H1 (cell line): ENCODE measurements around the gene RXRA. TPM values are rescaled to one million over a fixed set of nuclear protein-coding genes. Genes with fewer than 3 reads are reported as not detected.

ENCODE experiments used
- CTCF ChIA-PET: fragments of 300-600 bp; sonication (Branson Sonifier 250); formaldehyde crosslinking; loops from one replicate; lab custom pipeline; 2021; ENCODE audit not compliant: partially characterized antibody; lab: Charles Lee
- POLR2A ChIA-PET: fragments of 300-600 bp; sonication (Branson Sonifier 250); formaldehyde crosslinking; loops from one replicate; lab custom pipeline; 2021; ENCODE audit warnings: inconsistent platforms; ENCODE audit not compliant: partially characterized antibody; lab: Charles Lee
- DNase-seq, 2 experiments: peaks; one replicate each; pipeline versions ENCODE4 v3.0.0 to v3.0.0-alpha.2; 2010 to 2022; ENCODE audit warnings: low spot score in 2 of 2, low read depth in 1 of 2, mixed read lengths in 1 of 2
- FAIRE-seq: peaks from 2 replicates; lab custom pipeline; 2011; peaks lifted over from hg19 to GRCh38; lab: Jason Lieb, UNC
- H2AFZ ChIP-seq: 2 replicates; pipeline ENCODE4 v1.8.1; 2012; ENCODE audit warnings: low read length, inconsistent platforms
- H2AK5ac ChIP-seq: 2 replicates; pipeline ENCODE4 v1.6.1; 2013; ENCODE audit warnings: low read depth, low read length
- H2BK120ac ChIP-seq: replicated peaks from 2 replicates; pipeline ENCODE3; 2013; ENCODE audit warnings: low read depth, low read length, inconsistent platforms
- H2BK12ac ChIP-seq: 2 replicates; pipeline ENCODE4 v1.6.1; 2013; ENCODE audit warnings: low read depth, low read length
- H2BK15ac ChIP-seq: 2 replicates; pipeline ENCODE4 v1.6.1; 2013; ENCODE audit warnings: low read length
- H2BK20ac ChIP-seq: 2 replicates; pipeline ENCODE4 v1.6.1; 2013; ENCODE audit warnings: low read length
- H2BK5ac ChIP-seq: 2 replicates; pipeline ENCODE4 v1.6.1; 2013; ENCODE audit warnings: low read depth, low read length
- H3K14ac ChIP-seq: 2 replicates; pipeline ENCODE4 v1.6.1; 2013; ENCODE audit warnings: inconsistent platforms; ENCODE audit not compliant: insufficient read length
- H3K18ac ChIP-seq: 2 replicates; pipeline ENCODE4 v1.6.1; 2013; ENCODE audit warnings: low read length; ENCODE audit errors: extremely low read depth
- H3K23ac ChIP-seq: 2 replicates; pipeline ENCODE4 v1.6.1; 2013; ENCODE audit warnings: inconsistent platforms; ENCODE audit not compliant: insufficient read length
- H3K23me2 ChIP-seq: 2 replicates; pipeline ENCODE4 v1.6.1; 2013; ENCODE audit warnings: low read depth, low read length
- H3K27ac ChIP-seq: 2 replicates; pipeline ENCODE4 v1.6.1; 2011; ENCODE audit warnings: low read depth, low read length, inconsistent platforms
- H3K27me3 ChIP-seq, 4 experiments: replicated peaks in 1 of 4; 1 replicate in 1 of 4; 2 replicates in 3 of 4; pipeline versions ENCODE4 v1.6.1 to v1.8.1; 2011 to 2013; ENCODE audit warnings: low read length in 3 of 4, mild to moderate bottlenecking in 3 of 4, inconsistent platforms in 2 of 4, mixed read lengths in 2 of 4, moderate library complexity in 1 of 4; ENCODE audit not compliant: control insufficient read depth in 3 of 4, insufficient read depth in 3 of 4; ENCODE audit errors: extremely low read depth in 1 of 4
- H3K36me3 ChIP-seq, 4 experiments: 2 replicates each; pipeline versions ENCODE4 v1.6.1 to v1.8.1; 2011 to 2013; ENCODE audit warnings: mild to moderate bottlenecking in 4 of 4, low read length in 3 of 4, moderate library complexity in 2 of 4, control low read depth in 1 of 4, inconsistent platforms in 1 of 4; ENCODE audit not compliant: insufficient read depth in 4 of 4, control insufficient read depth in 2 of 4
- H3K4ac ChIP-seq: replicated peaks from 2 replicates; pipeline ENCODE3; 2013; ENCODE audit warnings: low read length, low read depth, mixed read lengths, inconsistent platforms; ENCODE audit not compliant: insufficient read length
- H3K4me1 ChIP-seq, 4 experiments: replicated peaks in 1 of 4; 1 replicate in 1 of 4; 2 replicates in 3 of 4; pipeline versions ENCODE4 v1.6.1 to v1.8.1; 2011 to 2013; ENCODE audit warnings: low read length in 3 of 4, inconsistent platforms in 2 of 4, mixed read lengths in 1 of 4; ENCODE audit not compliant: insufficient read depth in 4 of 4, control insufficient read depth in 3 of 4
- H3K4me2 ChIP-seq, 2 experiments: 2 replicates each; pipeline versions ENCODE4 v1.6.1 to v1.8.1; 2011 to 2013; ENCODE audit warnings: low read depth in 2 of 2, low read length in 2 of 2, control low read depth in 1 of 2, inconsistent platforms in 1 of 2, mild to moderate bottlenecking in 1 of 2; ENCODE audit not compliant: insufficient read depth in 1 of 2
- H3K4me3 ChIP-seq, 4 experiments: fragments of 200-600, 300-600 bp in 1 of 4; sonication (generic), shearing (Covaris generic), sonication (Bioruptor Twin) in 1 of 4; 2 replicates each; pipeline versions ENCODE4 v1.5.1 to v1.8.1; 2011 to 2016; ENCODE audit warnings: low read length in 4 of 4, low read depth in 3 of 4, control low read depth in 2 of 4, inconsistent platforms in 2 of 4, mild to moderate bottlenecking in 2 of 4, mixed read lengths in 1 of 4, moderate library complexity in 1 of 4; ENCODE audit not compliant: insufficient read depth in 2 of 4; ENCODE audit errors: extremely low read depth in 1 of 4
- H3K56ac ChIP-seq: replicated peaks from 2 replicates; pipeline ENCODE3; 2013; ENCODE audit warnings: low read depth, mild to moderate bottlenecking, mixed read lengths, low read length, inconsistent platforms; ENCODE audit not compliant: insufficient read length
- H3K79me1 ChIP-seq: 2 replicates; pipeline ENCODE4 v1.6.1; 2013; ENCODE audit warnings: low read depth, low read length, control low read depth
- H3K79me2 ChIP-seq, 2 experiments: 2 replicates each; pipeline versions ENCODE4 v1.6.1 to v1.8.1; 2012 to 2013; ENCODE audit warnings: low read length in 2 of 2, mild to moderate bottlenecking in 2 of 2, inconsistent platforms in 1 of 2; ENCODE audit not compliant: insufficient read depth in 2 of 2, control insufficient read depth in 1 of 2
- H3K9ac ChIP-seq, 4 experiments: replicated peaks in 1 of 4; 1 replicate in 1 of 4; 2 replicates in 3 of 4; pipeline versions ENCODE4 v1.6.1 to v1.8.1; 2011 to 2013; ENCODE audit warnings: low read depth in 3 of 4, low read length in 3 of 4, control low read depth in 2 of 4, mild to moderate bottlenecking in 2 of 4, moderate library complexity in 2 of 4, inconsistent platforms in 1 of 4; ENCODE audit errors: extremely low read depth in 1 of 4
- H3K9me3 ChIP-seq, 2 experiments: 2 replicates each; pipeline versions ENCODE4 v1.6.1 to v1.8.1; 2012 to 2013; ENCODE audit warnings: mild to moderate bottlenecking in 2 of 2, moderate library complexity in 2 of 2, control low read depth in 1 of 2, inconsistent platforms in 1 of 2, low read depth in 1 of 2, low read length in 1 of 2, mixed read lengths in 1 of 2; ENCODE audit not compliant: insufficient read depth in 2 of 2
- H4K20me1 ChIP-seq, 2 experiments: replicated peaks in 1 of 2; 2 replicates each; pipeline versions ENCODE3 to v1.8.1; 2011 to 2013; ENCODE audit warnings: inconsistent platforms in 2 of 2, low read length in 2 of 2, mild to moderate bottlenecking in 1 of 2; ENCODE audit not compliant: insufficient read depth in 2 of 2, control insufficient read depth in 1 of 2
- H4K5ac ChIP-seq: 2 replicates; pipeline ENCODE4 v1.6.1; 2013; ENCODE audit warnings: low read length, low read depth, mixed read lengths, inconsistent platforms; ENCODE audit not compliant: insufficient read length
- H4K8ac ChIP-seq: 2 replicates; pipeline ENCODE4 v1.8.0; 2013; ENCODE audit warnings: mild to moderate bottlenecking, moderate library complexity, low read length, inconsistent platforms; ENCODE audit not compliant: insufficient read depth; ENCODE audit errors: extremely low read depth
- H4K91ac ChIP-seq: replicated peaks from 2 replicates; pipeline ENCODE3; 2013; ENCODE audit warnings: low read length, mixed read lengths, inconsistent platforms; ENCODE audit not compliant: insufficient read length
- CHD2 ChIP-seq: IDR thresholded peaks from 2 replicates; pipeline ENCODE4 v1.6.1; 2012; ENCODE audit warnings: low read length, improper control_type of control experiment
- CREB1 ChIP-seq: IDR thresholded peaks from 2 replicates; pipeline ENCODE4 v1.6.1; 2012; ENCODE audit warnings: inconsistent platforms
- GTF2F1 ChIP-seq: IDR thresholded peaks from 2 replicates; pipeline ENCODE4 v1.6.1; 2012; ENCODE audit warnings: low read depth, low read length, improper control_type of control experiment, borderline replicate concordance
- NANOG ChIP-seq: IDR thresholded peaks from 2 replicates; pipeline ENCODE4 v1.6.1; 2011; ENCODE audit warnings: low read length, low read depth, mild to moderate bottlenecking, inconsistent platforms; ENCODE audit not compliant: insufficient read depth, poor library complexity, severe bottlenecking
- RFX5 ChIP-seq: IDR thresholded peaks from 2 replicates; pipeline ENCODE4 v1.6.1; 2011; ENCODE audit warnings: low read depth, low read length, improper control_type of control experiment, borderline replicate concordance
- RNF2 ChIP-seq: fragments of 200-900, 300-1000 bp; sonication (generic); IDR thresholded peaks from 2 replicates; pipeline ENCODE4 v1.7.1; 2016; ENCODE audit warnings: borderline replicate concordance, low read depth, mild to moderate bottlenecking, antibody characterized with exemption, low read length; ENCODE audit not compliant: poor library complexity, severe bottlenecking; ENCODE audit errors: missing control alignments
- SAP30 ChIP-seq: fragments of 300-600 bp; sonication (generic); IDR thresholded peaks from 2 replicates; pipeline ENCODE4 v1.7.1; 2012; ENCODE audit warnings: low read length, moderate library complexity, mild to moderate bottlenecking, inconsistent platforms; ENCODE audit not compliant: insufficient read depth, insufficient replicate concordance
- SIN3A ChIP-seq, 2 experiments: IDR thresholded peaks in 1 of 2; conservative IDR thresholded peaks in 1 of 2; 2 replicates each; pipeline ENCODE4 v1.6.1; 2011 to 2012; ENCODE audit warnings: low read length in 2 of 2, improper control_type of control experiment in 1 of 2, low read depth in 1 of 2, mild to moderate bottlenecking in 1 of 2
- TAF1 ChIP-seq: IDR thresholded peaks from 2 replicates; pipeline ENCODE4 v1.6.1; 2011; ENCODE audit warnings: mild to moderate bottlenecking, low read depth, low read length
- WGBS, 2 experiments: shearing (Covaris generic) in 1 of 2; methylation state at CpG; one replicate each; pipeline versions ENCODE4 v1.1.6 to v1.1.7; 2013 to 2015; ENCODE audit warnings: low lambda C conversion rate in 2 of 2, mixed read lengths in 2 of 2, inconsistent platforms in 1 of 2, low coverage in 1 of 2, missing lambda C conversion rate in 1 of 2; ENCODE audit not compliant: insufficient replicate concordance in 2 of 2, insufficient coverage in 1 of 2, insufficient read length in 1 of 2; ENCODE audit errors: extremely low coverage in 1 of 2, missing lambda C conversion rate in 1 of 2; 5-methylcytosine and 5-hydroxymethylcytosine counted together
- polyA plus RNA-seq, 7 experiments: library from polyadenylated mRNA; depleted of rRNA in 3 of 7; stranded (reverse) in 5 of 7; unstranded in 2 of 7; fragments of >200 nt in 5 of 7; fragments of 200-250 nt in 2 of 7; gene quantifications; 1 replicate in 5 of 7; 2 replicates in 1 of 7; 4 replicates in 1 of 7; pipeline versions ENCODE4 v1.2.1 to v1.2.3, GENCODE V29; 2011 to 2013; ENCODE audit warnings: missing spikeins in 2 of 7, mixed read lengths in 2 of 7
- total RNA-seq: library from RNA; stranded (reverse); fragmentation: NEBNext Ultra II Directional; extraction: Animal tissue kit (Norgen Biotek cat#: 25700); gene quantifications from 2 replicates; pipeline ENCODE4 v1.2.1, GENCODE V29; 2021
- TF ChIP-seq, protein P1 (sequence below): IDR thresholded peaks from 2 replicates; pipeline ENCODE4 v1.6.1; 2011; ENCODE audit warnings: low read length, improper control_type of control experiment

The RXRA gene
- total and polyA plus RNA-seq, 2 of the 8 experiments (the other 6 are each of a cell fraction or from before 2014, with no cell fraction given): 9.8 to 29.4 TPM

DNA sequence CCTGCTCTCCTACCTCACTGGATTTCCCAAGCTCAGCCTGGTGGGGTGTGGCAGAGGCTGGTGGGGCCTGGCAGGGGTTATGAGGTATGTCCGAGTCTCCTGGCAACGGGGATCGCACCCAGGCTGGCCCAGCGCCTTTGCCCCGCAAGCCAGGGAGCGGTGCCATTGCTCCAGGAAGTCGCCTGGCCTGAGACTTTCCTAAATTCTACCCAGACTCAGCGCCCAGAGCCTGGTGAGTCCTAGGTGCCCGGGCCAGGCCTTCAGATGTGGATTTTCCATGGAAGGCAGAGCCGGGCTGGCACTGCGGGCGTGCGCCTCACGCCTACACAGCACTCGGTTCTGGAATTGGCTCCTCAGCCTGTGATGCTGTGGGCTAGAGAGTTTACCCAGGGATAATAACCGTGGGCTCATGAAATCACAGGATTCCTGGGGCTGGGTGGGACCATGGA lies 159.9 kb downstream of the RXRA start:
- DNase-seq (no peak), FAIRE-seq (no peak)
- H2AK5ac ChIP-seq: no peak overlapping the region
- H4K20me1 ChIP-seq: peaks cover 0 to 2% of the 10 kb centered on the region in 2 experiments
- H3K27ac ChIP-seq: no peak overlapping the region
- no peak overlapping the region for H3K9ac ChIP-seq
- H2BK12ac ChIP-seq: no peak overlapping the region
- H3K79me2 ChIP-seq: no peaks in the 10 kb centered on the region
- no peak overlapping the region for H3K14ac ChIP-seq
- no peak overlapping the region for H3K18ac ChIP-seq
- no peak overlapping the region for H3K4ac ChIP-seq
- no peak overlapping the region for H2AFZ ChIP-seq
- H3K27me3 ChIP-seq: no peaks in the 10 kb centered on the region
- H3K4me2 ChIP-seq: no peak overlapping the region
- no peaks in the 10 kb centered on the region; the same call in 1 of the 2 replicates for H3K79me1 ChIP-seq
- no peaks in the 10 kb centered on the region for H3K23me2 ChIP-seq
- no peak overlapping the region for H4K91ac ChIP-seq
- ChIA-PET CTCF (interaction anchor here (0.9 to 1.0 kb wide), 2 partner anchors 14 to 39 kb away, joined by 3 read pairs; no protein-coding TSS in a partner anchor), POLR2A (no interaction called here)
- TF ChIP-seq SAP30: no peak
- no peak for TF ChIP-seq CREB1
- TF ChIP-seq TAF1: no peak
- TF ChIP-seq GTF2F1: no peak
- TF ChIP-seq, protein P1, sequence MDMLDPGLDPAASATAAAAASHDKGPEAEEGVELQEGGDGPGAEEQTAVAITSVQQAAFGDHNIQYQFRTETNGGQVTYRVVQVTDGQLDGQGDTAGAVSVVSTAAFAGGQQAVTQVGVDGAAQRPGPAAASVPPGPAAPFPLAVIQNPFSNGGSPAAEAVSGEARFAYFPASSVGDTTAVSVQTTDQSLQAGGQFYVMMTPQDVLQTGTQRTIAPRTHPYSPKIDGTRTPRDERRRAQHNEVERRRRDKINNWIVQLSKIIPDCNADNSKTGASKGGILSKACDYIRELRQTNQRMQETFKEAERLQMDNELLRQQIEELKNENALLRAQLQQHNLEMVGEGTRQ: no peak
- TF ChIP-seq RFX5: no peak
- no peak for TF ChIP-seq CHD2
- no peak for TF ChIP-seq RNF2
- no peak for TF ChIP-seq SIN3A (conservative IDR thresholded peaks at IDR 0.05 in 1 of 2, IDR thresholded peaks at IDR 0.05 in 1 of 2; ENCODE audit: low read depth in 1 of 2, low read length in 2 of 2)
- no peak for TF ChIP-seq NANOG
- H2BK20ac ChIP-seq: no peak overlapping the region
- H3K4me1 ChIP-seq: no peaks in the 10 kb centered on the region
- no peak overlapping the region for H2BK120ac ChIP-seq
- H2BK5ac ChIP-seq: no peak overlapping the region
- no peaks in the 10 kb centered on the region for H3K9me3 ChIP-seq
- 94% methylated on average over 16 of the region's 16 CpGs; no CpG with 5 or more reads in 1 of the 2 experiments for WGBS, 2 experiments
- H4K8ac ChIP-seq: no peak overlapping the region
- H2BK15ac ChIP-seq: no peak overlapping the region
- H3K23ac ChIP-seq: no peak overlapping the region
- no peaks in the 10 kb centered on the region for H3K36me3 ChIP-seq
- H3K4me3 ChIP-seq: no peak overlapping the region
- H3K56ac ChIP-seq: no peak overlapping the region
- no peak overlapping the region for H4K5ac ChIP-seq
